ENCODE measurements around the gene TLR10. TPM values are rescaled to one million over a fixed set of nuclear protein-coding genes. Genes with fewer than 3 reads are reported as not detected.
A peak's percentile ranks its signal among the peaks of the same experiment; 100 is the strongest.

The TLR10 gene
- under 1 TPM in 4 of 10 donors, not detected in 6; 0.06 to 0.39 (median 0.11) TPM for total RNA-seq
- polyA plus RNA-seq, result under 1 TPM in 1 of 2 donors, not detected in 1; 0.01 TPM
- long read RNA-seq, donor 1, result 0 reads
- long read RNA-seq, donor 2, result 0 reads
- long read RNA-seq, donor 3, partial matches to known transcripts, result 1 of 1 reads
- long read RNA-seq, donor 3, other reads (novel, unspliced or antisense), result 0 of 1 reads

GRCh38 chr4:38782452-38783108, at the start of gene TLR10:
TLR10 (minus strand) TSS chr4:38782990; CDS start chr4:38775590, 7,400 bp downstream.
- DNase-seq, result peak in 1 of 2 donors; percentile 48
- peak; percentile 64 to 80 (median 74) for TF ChIP-seq CTCF (IDR thresholded peaks at IDR 0.05)
- peak in 6 of 8 donors; percentile 37 to 67 (median 59) for ATAC-seq
- Histone ChIP-seq H3K27ac (no peak within 1 kb of the TSS), H3K9me3 (no peaks in the 10 kb centered on the region), H3K4me3 (no peak within 1 kb of the TSS), H3K36me3 (no peaks in the 10 kb centered on the region), H3K27me3 (no peaks in the 10 kb centered on the region), H3K4me1 (peaks cover 0 to 32% (median 0%) of the 10 kb centered on the region in 9 donors)
- WGBS, 2 donors, result 38 to 41% methylated on average over 12 of the region's 12 CpGs
- intact Hi-C loops (cut with DNase I), result loop anchor here in 3 of 10 donors (2.0 to 10.0 kb wide), 3 partner anchors 24 to 718 kb away; no protein-coding TSS in a partner anchor

- no peak overlapping the region for H3K4me3 ChIP-seq
- H3K9me3 ChIP-seq, result peaks cover 0 to 35% (median 21%) of the 10 kb centered on the region in 11 donors
- no peak for TF ChIP-seq CTCF (IDR thresholded peaks at IDR 0.05)
- H3K36me3 ChIP-seq, result peaks cover 0 to 5% (median 0%) of the 10 kb centered on the region in 9 donors
- no peak overlapping the region for H3K27ac ChIP-seq
- no peak for DNase-seq
- ATAC-seq, result no peak
- WGBS, 2 donors, result 83 to 89% methylated on average over 1 of the region's 1 CpG
- peaks cover 0 to 7% (median 0%) of the 10 kb centered on the region in 9 donors for H3K4me1 ChIP-seq
- H3K27me3 ChIP-seq, result no peaks in the 10 kb centered on the region
- intact Hi-C loops (cut with DNase I), result no loop called here
Measured at GRCh38 chr4:38832206-38832605, 49.4 kb upstream of the TLR10 start.

GRCh38 chr4:38831653-38832052, 48.9 kb upstream of the TLR10 start:
- ATAC-seq (no peak), DNase-seq (no peak)
- Histone ChIP-seq H3K27ac (no peak overlapping the region), H3K4me1 (peaks cover 0 to 6% (median 0%) of the 10 kb centered on the region in 9 donors), H3K36me3 (peaks cover 0 to 5% (median 0%) of the 10 kb centered on the region in 9 donors), H3K9me3 (peaks cover 0 to 29% (median 18%) of the 10 kb centered on the region in 11 donors), H3K4me3 (no peak overlapping the region), H3K27me3 (no peaks in the 10 kb centered on the region)
- no peak for TF ChIP-seq CTCF (IDR thresholded peaks at IDR 0.05)
- intact Hi-C loops (cut with DNase I), result no loop called here

GRCh38 chr4:38829237-38829636, 46.4 kb upstream of the TLR10 start:
- Histone ChIP-seq H3K4me3 (no peak overlapping the region), H3K4me1 (peaks cover 0 to 6% (median 0%) of the 10 kb centered on the region in 9 donors), H3K36me3 (peaks cover 0 to 5% (median 0%) of the 10 kb centered on the region in 9 donors), H3K9me3 (peaks cover 0 to 5% (median 3%) of the 10 kb centered on the region in 11 donors), H3K27ac (no peak overlapping the region), H3K27me3 (no peaks in the 10 kb centered on the region)
- ATAC-seq (no peak), DNase-seq (no peak)
- TF ChIP-seq CTCF (IDR thresholded peaks at IDR 0.05), result no peak
- intact Hi-C loops (cut with DNase I), result no loop called here
- 72 to 84% methylated on average over 5 of the region's 5 CpGs for WGBS, 2 donors

Measured in heart right ventricle (tissue), 16 donors.